ENCODE results near the gene GPX4.

DNA sequence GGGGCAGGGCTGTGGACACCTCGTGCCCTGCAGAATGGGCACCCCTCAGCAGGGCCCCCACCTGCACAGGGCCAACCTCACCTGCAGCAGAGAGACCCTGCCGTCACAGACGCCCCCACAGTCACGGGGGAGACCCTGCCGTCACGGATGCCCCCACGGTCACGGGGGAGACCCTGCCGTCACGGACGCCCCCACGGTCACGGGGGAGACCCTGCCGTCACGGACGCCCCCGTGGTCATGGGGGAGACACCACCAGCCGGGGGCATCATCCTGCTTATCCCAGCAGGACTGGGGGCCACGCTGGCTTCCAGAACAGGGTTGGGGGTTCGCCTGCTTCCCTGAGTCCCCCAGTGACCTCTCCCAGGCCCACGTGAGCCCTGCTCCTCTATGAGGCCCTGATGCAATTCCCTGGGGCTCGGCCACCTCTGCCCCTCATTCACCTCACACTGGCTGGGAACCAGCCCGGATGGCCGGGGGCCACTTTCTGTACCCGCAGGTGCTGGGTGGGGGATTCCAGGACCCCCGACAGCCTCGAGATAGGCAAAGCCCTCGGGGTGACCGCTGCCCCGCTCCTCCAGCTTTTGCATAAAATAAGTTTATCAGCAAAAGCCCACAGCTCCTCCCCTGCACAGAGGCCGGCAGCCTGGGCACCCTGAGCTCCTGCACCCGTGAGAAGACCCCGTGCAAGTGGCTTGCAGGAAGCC lies 46.7 kb downstream of the GPX4 start:
- TF ChIP-seq POLR2A (IDR thresholded peaks at IDR 0.05) (no peak), CTCF (IDR thresholded peaks at IDR 0.05) (no peak)

All from body of pancreas (tissue), 4 donors.